HFFc6 (cell line): ENCODE data around the gene RMDN3. TPM values are rescaled to one million over a fixed set of nuclear protein-coding genes. Genes with fewer than 3 reads are reported as not detected.
A peak's percentile ranks its signal among the peaks of the same experiment; 100 is the strongest.

Experiments used
- DNase-seq: peaks from one replicate; pipeline ENCODE4 v3.0.0-alpha.2; 2018
- H3K27ac Mint-ChIP-seq: 2 replicates; pipeline ENCODE4 v1.8.0; 2020; ENCODE audit warnings: mild to moderate bottlenecking, mixed read lengths
- H3K27me3 Mint-ChIP-seq: 2 replicates; pipeline ENCODE4 v1.8.0; 2021; ENCODE audit warnings: mild to moderate bottlenecking, moderate library complexity, mixed read lengths; ENCODE audit not compliant: insufficient read depth
- H3K36me3 Mint-ChIP-seq: 2 replicates; pipeline ENCODE4 v1.8.0; 2021; ENCODE audit warnings: low read depth, mixed read lengths
- H3K4me1 Mint-ChIP-seq: 2 replicates; pipeline ENCODE4 v1.8.0; 2020; ENCODE audit warnings: low read depth, mixed read lengths
- H3K4me3 Mint-ChIP-seq: 2 replicates; pipeline ENCODE4 v1.8.0; 2020; ENCODE audit warnings: mild to moderate bottlenecking, moderate library complexity, mixed read lengths
- H3K9me3 Mint-ChIP-seq: 2 replicates; pipeline ENCODE4 v1.8.0; 2020; ENCODE audit warnings: mild to moderate bottlenecking, mixed read lengths
- CTCF ChIP-seq: fragments of 200-600 bp; sonication (generic); IDR thresholded peaks from 2 replicates; pipeline ENCODE4 v1.5.0; 2021; ENCODE audit warnings: antibody characterized with exemption, mild to moderate bottlenecking
- total RNA-seq, 6 experiments: library from RNA; stranded (reverse); fragmentation: NEBNext Ultra II Directional; extraction: Animal tissue kit (Norgen Biotek cat#: 25700); gene quantifications; 2 replicates in 1 of 6; 3 replicates in 5 of 6; pipeline ENCODE4 v1.2.3, GENCODE V29; 2021

RMDN3 gene
- total RNA-seq, 6 experiments from 2014 or later, result 32.6 to 43.2 (median 35.6) TPM

GRCh38 chr15:40722354-40722753 lies 32.7 kb downstream of the RMDN3 start:
- peak overlapping the region; percentile 0; the same call in 1 of the 2 replicates for H3K27ac Mint-ChIP-seq
- peaks cover 22% of the 10 kb centered on the region for H3K4me1 Mint-ChIP-seq
- DNase-seq, result no peak
- H3K36me3 Mint-ChIP-seq, result no peaks in the 10 kb centered on the region
- no peak overlapping the region for H3K4me3 Mint-ChIP-seq
- H3K27me3 Mint-ChIP-seq, result no peaks in the 10 kb centered on the region
- no peak for TF ChIP-seq CTCF
- no peaks in the 10 kb centered on the region for H3K9me3 Mint-ChIP-seq

- Mint-ChIP-seq H3K4me1 (peaks cover 22% of the 10 kb centered on the region), H3K36me3 (no peaks in the 10 kb centered on the region), H3K9me3 (no peaks in the 10 kb centered on the region), H3K27me3 (no peaks in the 10 kb centered on the region), H3K27ac (no peak overlapping the region), H3K4me3 (no peak overlapping the region)
- no peak for TF ChIP-seq CTCF
- DNase-seq, result no peak
These were observed 33.4 kb downstream of the RMDN3 start for GRCh38 chr15:40721701-40722100.

- H3K4me3 Mint-ChIP-seq, result no peak overlapping the region
- peaks cover 8% of the 10 kb centered on the region; the same call in 1 of the 2 replicates for H3K36me3 Mint-ChIP-seq
- H3K9me3 Mint-ChIP-seq, result no peaks in the 10 kb centered on the region
- H3K27me3 Mint-ChIP-seq, result no peaks in the 10 kb centered on the region
- no peaks in the 10 kb centered on the region for H3K4me1 Mint-ChIP-seq
- H3K27ac Mint-ChIP-seq, result no peak overlapping the region
- TF ChIP-seq CTCF, result no peak
- DNase-seq, result no peak
These were observed 38.9 kb downstream of the RMDN3 start for GRCh38 chr15:40716165-40716564.

GRCh38 chr15:40714144-40714543 lies 40.9 kb downstream of the RMDN3 start:
- H3K27me3 Mint-ChIP-seq, result no peaks in the 10 kb centered on the region
- TF ChIP-seq CTCF, result no peak
- no peaks in the 10 kb centered on the region for H3K4me1 Mint-ChIP-seq
- DNase-seq, result no peak
- no peak overlapping the region for H3K4me3 Mint-ChIP-seq
- H3K9me3 Mint-ChIP-seq, result no peaks in the 10 kb centered on the region
- peaks cover 14% of the 10 kb centered on the region for H3K36me3 Mint-ChIP-seq
- H3K27ac Mint-ChIP-seq, result no peak overlapping the region

- DNase-seq, result no peak
- no peak overlapping the region for H3K4me3 Mint-ChIP-seq
- no peak for TF ChIP-seq CTCF
- H3K4me1 Mint-ChIP-seq, result no peaks in the 10 kb centered on the region
- H3K9me3 Mint-ChIP-seq, result no peaks in the 10 kb centered on the region
- H3K27ac Mint-ChIP-seq, result no peak overlapping the region
- H3K27me3 Mint-ChIP-seq, result no peaks in the 10 kb centered on the region
- H3K36me3 Mint-ChIP-seq, result peaks cover 6% of the 10 kb centered on the region
These were observed 48.9 kb downstream of the RMDN3 start for GRCh38 chr15:40706121-40706520.

GRCh38 chr15:40702077-40702476 lies 53.0 kb downstream of the RMDN3 start:
- DNase-seq, result no peak
- H3K27ac Mint-ChIP-seq, result no peak overlapping the region
- no peaks in the 10 kb centered on the region; the same call in 1 of the 2 replicates for H3K36me3 Mint-ChIP-seq
- no peak overlapping the region for H3K4me3 Mint-ChIP-seq
- no peaks in the 10 kb centered on the region for H3K9me3 Mint-ChIP-seq
- peak; percentile 58; the same call in 1 of the 2 replicates for TF ChIP-seq CTCF
- H3K27me3 Mint-ChIP-seq, result no peaks in the 10 kb centered on the region
- no peaks in the 10 kb centered on the region for H3K4me1 Mint-ChIP-seq
